Activated CD4-positive, alpha-beta T cell treated with anti-CD3 and anti-CD28 coated beads for 1 hour (primary cell): ENCODE measurements around the gene KIF7.

Experiments used
- DNase-seq: peaks from one replicate; pipeline ENCODE4 v3.0.0-alpha.2; 2020

KIF7 gene

GRCh38 chr15:89646416-89647141 lies 8.7 kb downstream of the KIF7 start:
- DNase-seq: no peak

GRCh38 chr15:89645680-89646079 lies 9.6 kb downstream of the KIF7 start:
- DNase-seq: no peak

- DNase-seq: no peak
These were observed 13.2 kb downstream of the KIF7 start for GRCh38 chr15:89642106-89642505.

- DNase-seq: no peak
These were observed 14.2 kb downstream of the KIF7 start for GRCh38 chr15:89641053-89641452.

- DNase-seq: no peak
These were observed 15.0 kb downstream of the KIF7 start for GRCh38 chr15:89640245-89640644.

GRCh38 chr15:89633585-89633984 lies 21.7 kb downstream of the KIF7 start:
- no peak for DNase-seq

- no peak for DNase-seq
These were observed 22.5 kb downstream of the KIF7 start for GRCh38 chr15:89632563-89633430.

GRCh38 chr15:89631902-89632264 lies 23.4 kb downstream of the KIF7 start:
- no peak for DNase-seq

- no peak for DNase-seq
These were observed 24.0 kb downstream of the KIF7 start for GRCh38 chr15:89630974-89631901.

- DNase-seq: no peak
These were observed 25.0 kb downstream of the KIF7 start for GRCh38 chr15:89630260-89630659.

- DNase-seq: no peak
These were observed 25.4 kb downstream of the KIF7 start for GRCh38 chr15:89629829-89630228.

GRCh38 chr15:89628806-89629715 lies 26.2 kb downstream of the KIF7 start:
- DNase-seq: no peak

GRCh38 chr15:89628301-89628700 lies 27.0 kb downstream of the KIF7 start:
- no peak for DNase-seq

GRCh38 chr15:89627256-89627970 lies 27.9 kb downstream of the KIF7 start:
- DNase-seq: no peak

- DNase-seq: no peak
These were observed 29.6 kb downstream of the KIF7 start for GRCh38 chr15:89625716-89626115.

- DNase-seq: no peak
These were observed 32.1 kb downstream of the KIF7 start for GRCh38 chr15:89623165-89623564.

GRCh38 chr15:89621547-89621946 lies 33.7 kb downstream of the KIF7 start:
- no peak for DNase-seq

- no peak for DNase-seq
These were observed 39.0 kb downstream of the KIF7 start for GRCh38 chr15:89616228-89616627.

GRCh38 chr15:89615135-89615534 lies 40.1 kb downstream of the KIF7 start:
- no peak for DNase-seq

- no peak for DNase-seq
These were observed 41.1 kb downstream of the KIF7 start for GRCh38 chr15:89614164-89614563.

GRCh38 chr15:89613031-89613430 lies 42.2 kb downstream of the KIF7 start:
- DNase-seq: no peak
